Subcutaneous adipose tissue (tissue), 4 donors: Measurements from ENCODE around the gene CAPN8. TPM values are rescaled to one million over a fixed set of nuclear protein-coding genes. Genes with fewer than 3 reads are reported as not detected.

Experiments used
- CTCF ChIP-seq: fragments of 450-650 bp; IDR thresholded peaks from one replicate; pipeline ENCODE4 v1.5.1; 2016; ENCODE audit warnings: low read depth, mild to moderate bottlenecking, control low read depth, antibody characterized with exemption, moderate library complexity
- total RNA-seq, 4 donors: library from RNA; depleted of rRNA; stranded (reverse); fragments of >200 nt; gene quantifications; one replicate each; pipeline ENCODE4 v1.1.0, GENCODE V29; 2016

The CAPN8 gene
- total RNA-seq, 4 donors from 2014 or later: not detected

- TF ChIP-seq CTCF: no peak
Measured at GRCh38 chr1:223639331-223639749, 26.2 kb downstream of the CAPN8 start.

GRCh38 chr1:223635236-223635635 is 30.3 kb downstream of the CAPN8 start:
- TF ChIP-seq CTCF: no peak

- TF ChIP-seq CTCF: no peak
Measured at GRCh38 chr1:223634423-223634822, 31.1 kb downstream of the CAPN8 start.

- no peak for TF ChIP-seq CTCF
Measured at GRCh38 chr1:223631956-223632355, 33.5 kb downstream of the CAPN8 start.

GRCh38 chr1:223631473-223631872 is 34.0 kb downstream of the CAPN8 start:
- TF ChIP-seq CTCF: no peak

GRCh38 chr1:223629126-223629457 is 36.4 kb downstream of the CAPN8 start:
- no peak for TF ChIP-seq CTCF

- TF ChIP-seq CTCF: no peak
Measured at GRCh38 chr1:223628233-223629125, 37.0 kb downstream of the CAPN8 start.
